Subcutaneous adipose tissue (tissue), 4 donors: ENCODE measurements around the gene GLIS1. TPM values are rescaled to one million over a fixed set of nuclear protein-coding genes. Genes with fewer than 3 reads are reported as not detected.

Experiments used
- CTCF ChIP-seq: fragments of 450-650 bp; IDR thresholded peaks from one replicate; pipeline ENCODE4 v1.5.1; 2016; ENCODE audit warnings: low read depth, mild to moderate bottlenecking, control low read depth, antibody characterized with exemption, moderate library complexity
- total RNA-seq, 4 donors: library from RNA; depleted of rRNA; stranded (reverse); fragments of >200 nt; gene quantifications; one replicate each; pipeline ENCODE4 v1.1.0, GENCODE V29; 2016

The GLIS1 gene
- total RNA-seq, 4 donors from 2014 or later, result 0.17 to 3.6 TPM; not detected in 2

- TF ChIP-seq CTCF, result no peak
These were observed 163.6 kb downstream of the GLIS1 start for GRCh38 chr1:53575141-53575954.

GRCh38 chr1:53574621-53575020 lies 164.3 kb downstream of the GLIS1 start:
- TF ChIP-seq CTCF, result no peak

GRCh38 chr1:53573931-53574330 lies 165.0 kb downstream of the GLIS1 start:
- TF ChIP-seq CTCF, result no peak

- TF ChIP-seq CTCF, result no peak
These were observed 165.4 kb downstream of the GLIS1 start for GRCh38 chr1:53573522-53573921.

GRCh38 chr1:53572815-53573173 lies 166.2 kb downstream of the GLIS1 start:
- TF ChIP-seq CTCF, result no peak

GRCh38 chr1:53572065-53572814 lies 166.7 kb downstream of the GLIS1 start:
- TF ChIP-seq CTCF, result no peak

GRCh38 chr1:53568540-53568939 lies 170.4 kb downstream of the GLIS1 start:
- TF ChIP-seq CTCF, result no peak
